GM21528 (cell line): Measurements from ENCODE around the gene IQGAP1.
"Not testable (repeated sequence)": the region's sequence is repeated elsewhere in the genome, so short reads cannot be mapped to it uniquely, and the experiment has no call there.

ENCODE experiments used
- ATAC-seq: cut with Tn5 transposase; IDR thresholded peaks from one replicate; pipeline ENCODE4 v1.9.1; 2021; ENCODE audit warnings: mild to moderate bottlenecking, moderate library complexity; ENCODE audit not compliant: unreplicated experiment, low FRiP score

IQGAP1 gene

DNA sequence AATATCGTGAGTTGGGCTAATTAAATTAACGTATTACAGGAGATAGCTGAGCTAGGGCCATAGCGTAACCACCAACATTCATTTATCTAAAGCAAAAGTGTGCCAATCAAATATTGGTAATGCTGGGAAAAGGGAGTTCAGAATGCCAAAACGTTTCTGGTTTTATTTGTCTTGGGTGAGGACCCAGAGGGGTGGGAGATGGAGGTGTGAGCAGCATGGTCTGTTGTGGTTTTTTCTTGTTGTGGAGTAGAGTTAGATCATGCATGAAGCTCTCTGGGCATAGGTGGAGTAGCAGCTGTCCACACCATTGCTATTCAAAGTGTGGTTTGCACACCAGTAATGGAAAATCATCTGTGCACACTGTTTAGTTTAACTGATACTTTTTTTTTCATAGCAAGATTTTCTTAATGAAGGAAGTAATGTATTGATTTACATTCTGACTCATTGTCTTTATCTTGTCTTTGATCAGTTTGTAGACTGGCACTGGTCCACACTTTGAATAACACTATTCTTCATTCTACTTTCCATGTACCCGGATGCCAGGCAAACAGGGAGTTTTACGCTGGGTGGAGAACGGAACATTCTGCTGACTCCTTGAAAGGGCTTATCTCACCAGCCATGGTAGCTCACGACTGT, 90.9 kb downstream of the IQGAP1 start:
- ATAC-seq, result no peak

DNA sequence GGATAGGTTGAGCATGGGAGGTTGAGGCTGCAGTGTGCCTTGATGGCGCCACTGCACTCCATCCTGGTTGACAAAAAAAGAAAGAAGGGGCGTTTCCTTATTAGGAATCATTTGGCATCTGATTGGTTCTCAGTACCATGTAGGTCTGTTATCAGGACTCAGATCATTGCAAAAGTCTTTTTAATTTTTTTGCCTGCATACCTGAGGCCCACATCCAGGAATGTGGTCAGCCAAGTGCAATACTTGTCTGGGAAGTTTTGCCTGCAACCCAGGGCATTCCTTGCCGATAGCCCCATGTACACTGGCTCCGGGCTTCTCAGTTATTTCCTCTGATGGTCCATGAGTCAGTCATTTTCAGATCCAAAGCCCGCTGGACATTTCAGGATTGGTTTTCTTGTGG, 91.6 kb downstream of the IQGAP1 start:
- ATAC-seq, result no peak

GRCh38 chr15:90481023-90481422, 93.0 kb downstream of the IQGAP1 start:
- no peak for ATAC-seq

DNA sequence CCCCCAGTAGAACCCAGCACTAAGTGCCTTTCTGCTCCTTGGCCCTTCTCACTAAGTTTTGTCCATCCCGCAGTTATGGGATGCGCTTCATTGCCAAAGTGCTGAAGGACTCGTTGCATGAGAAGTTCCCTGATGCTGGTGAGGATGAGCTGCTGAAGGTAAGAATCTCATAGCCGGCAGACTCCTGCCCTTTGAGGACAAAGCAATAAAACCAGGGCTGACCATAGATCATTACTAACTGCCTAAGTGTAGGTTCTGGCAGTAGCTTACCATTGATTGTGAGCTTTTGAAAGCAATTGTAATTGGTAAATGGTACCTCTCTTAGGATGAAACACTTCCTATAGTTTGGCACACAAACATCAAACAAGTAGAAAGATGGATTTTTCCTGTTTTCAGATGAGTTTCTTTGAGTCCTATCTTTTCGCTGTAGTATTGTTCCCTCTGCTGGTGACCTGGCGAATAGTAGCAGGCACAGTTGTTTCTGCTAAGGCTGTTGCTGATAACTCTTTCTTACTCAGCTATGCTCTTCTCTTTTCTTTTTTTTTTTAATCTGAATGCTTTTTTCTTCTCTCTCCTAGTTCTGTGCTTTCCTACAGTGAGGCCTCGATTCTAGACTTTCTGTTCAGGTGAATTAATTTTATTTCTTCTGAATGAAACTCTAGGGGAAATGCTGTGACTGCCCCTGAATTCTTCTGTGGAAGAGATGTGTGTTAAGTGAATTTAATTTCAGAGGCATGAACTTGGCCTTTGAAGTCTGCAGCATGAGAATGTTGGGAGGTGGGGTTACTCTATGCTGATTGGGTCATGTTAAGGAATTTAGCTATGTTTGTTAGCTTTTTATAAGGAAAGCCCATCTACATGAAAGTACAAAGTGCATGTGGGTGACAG, 94.3 kb downstream of the IQGAP1 start:
- no peak for ATAC-seq

- no peak for ATAC-seq
These were observed 94.9 kb downstream of the IQGAP1 start for GRCh38 chr15:90483012-90483307.

GRCh38 chr15:90483637-90484036, 95.6 kb downstream of the IQGAP1 start:
- no peak for ATAC-seq

GRCh38 chr15:90487186-90487585, 99.1 kb downstream of the IQGAP1 start:
- no peak for ATAC-seq

- no peak for ATAC-seq
These were observed 101.5 kb downstream of the IQGAP1 start for GRCh38 chr15:90489514-90489913.

- ATAC-seq, result no peak
These were observed 101.9 kb downstream of the IQGAP1 start for GRCh38 chr15:90489944-90490343.

- ATAC-seq, result no peak
These were observed 105.6 kb downstream of the IQGAP1 start for GRCh38 chr15:90493647-90494046.

GRCh38 chr15:90495067-90495466, 107.0 kb downstream of the IQGAP1 start:
- ATAC-seq, result no peak

GRCh38 chr15:90496791-90497190, 108.7 kb downstream of the IQGAP1 start:
- ATAC-seq, result no peak

- ATAC-seq, result no peak
These were observed 109.3 kb downstream of the IQGAP1 start for GRCh38 chr15:90497376-90497775.

DNA sequence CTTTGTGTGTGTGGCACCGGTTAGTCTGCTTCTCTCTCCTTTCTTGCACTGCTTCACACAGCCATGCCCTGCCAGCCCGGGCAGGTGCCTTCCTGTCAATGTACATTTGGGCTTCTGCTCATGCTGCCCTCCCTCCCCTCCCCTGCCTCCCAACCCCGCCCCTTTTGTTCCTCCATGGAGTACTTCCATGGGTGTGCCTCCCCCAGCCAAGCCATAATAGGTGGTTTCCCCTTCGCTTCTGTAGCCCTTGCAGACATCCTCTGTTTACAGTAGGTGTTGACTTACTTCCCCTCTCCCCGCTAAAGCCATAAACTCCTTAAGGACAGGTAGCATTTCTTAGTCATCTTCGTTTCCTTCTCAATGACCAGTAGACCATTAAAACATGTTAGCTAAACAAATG, 109.9 kb downstream of the IQGAP1 start:
- no peak for ATAC-seq

- ATAC-seq, result no peak
These were observed 112.1 kb downstream of the IQGAP1 start for GRCh38 chr15:90500171-90500570.

GRCh38 chr15:90501898-90502297, 113.9 kb downstream of the IQGAP1 start:
- ATAC-seq, result no peak

GRCh38 chr15:90510781-90511180, 122.7 kb downstream of the IQGAP1 start:
- not testable (repeated sequence) for ATAC-seq

GRCh38 chr15:90511211-90511618, 123.2 kb downstream of the IQGAP1 start:
- ATAC-seq, result not testable (repeated sequence)

- ATAC-seq, result no peak
These were observed 124.2 kb downstream of the IQGAP1 start for GRCh38 chr15:90512276-90512675.

DNA sequence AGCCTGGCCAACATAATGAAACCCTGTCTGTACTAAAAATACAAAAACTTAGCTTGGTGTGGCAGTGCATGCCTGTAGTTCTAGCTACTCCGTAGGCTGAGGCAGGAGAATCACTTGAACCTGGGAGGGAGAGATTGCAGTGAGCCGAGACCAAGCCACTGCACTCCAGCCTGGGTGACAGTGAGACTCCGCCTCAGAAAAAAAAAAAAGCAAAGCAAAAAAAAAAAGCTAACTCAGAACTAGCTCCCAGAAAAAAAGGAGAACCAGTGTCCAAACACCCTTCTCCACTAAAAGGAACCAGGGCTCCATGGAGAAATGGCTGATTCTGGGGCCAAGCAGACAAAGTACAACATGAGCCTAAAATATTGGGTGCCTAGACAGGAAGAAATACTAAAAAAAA, 124.9 kb downstream of the IQGAP1 start:
- no peak for ATAC-seq

GRCh38 chr15:90513448-90513847, 125.4 kb downstream of the IQGAP1 start:
- ATAC-seq, result no peak

- ATAC-seq, result not testable (repeated sequence)
These were observed 125.9 kb downstream of the IQGAP1 start for GRCh38 chr15:90513893-90514292.
